Astrocyte of the cerebellum (primary cell): Measurements from ENCODE around the gene TMEM117.
"Not testable (repeated sequence)": the region's sequence is repeated elsewhere in the genome, so short reads cannot be mapped to it uniquely, and the experiment has no call there.

Source experiments
- DNase-seq: peaks from one replicate; pipeline ENCODE4 v3.0.0-alpha.2; 2011; ENCODE audit warnings: low read depth
- H3K4me3 ChIP-seq: 2 replicates; pipeline ENCODE4 v1.5.1; 2011; ENCODE audit warnings: mild to moderate bottlenecking, low read depth, low read length, moderate library complexity
- in situ Hi-C: cut with HindIII; loops from 2 replicates; pipeline ENCODE4 v1.10.0; 2017; ENCODE audit warnings: low sequenced_read_pairs
- TF ChIP-seq, protein P1 (sequence below): IDR thresholded peaks from 2 replicates; pipeline ENCODE4 v1.5.1; 2012; ENCODE audit warnings: low read length, low read depth, moderate library complexity, mild to moderate bottlenecking; ENCODE audit errors: missing control alignments

TMEM117 gene

DNA sequence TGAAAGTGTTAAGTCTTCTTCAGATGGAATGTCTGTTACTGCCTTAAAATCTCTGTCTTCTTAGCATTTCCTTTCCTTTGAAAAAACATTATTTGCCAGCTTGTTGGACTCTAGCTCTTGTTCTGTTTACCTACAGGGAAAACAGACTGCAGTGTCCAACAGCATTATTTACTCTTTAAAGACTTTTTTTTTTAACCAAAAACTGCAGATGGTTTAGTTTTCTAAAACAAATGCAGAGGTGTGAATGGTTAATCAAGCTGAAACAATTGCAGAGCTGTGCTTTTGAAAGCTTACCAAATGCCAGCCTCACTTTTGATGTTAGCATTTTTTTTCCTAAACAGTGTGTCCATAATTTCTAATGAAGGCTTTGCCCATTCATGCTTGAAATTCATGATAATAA, 323.3 kb downstream of the TMEM117 start:
- in situ Hi-C loops: no loop called here
- no peak for DNase-seq
- H3K4me3 ChIP-seq: no peak overlapping the region
- TF ChIP-seq, protein P1, sequence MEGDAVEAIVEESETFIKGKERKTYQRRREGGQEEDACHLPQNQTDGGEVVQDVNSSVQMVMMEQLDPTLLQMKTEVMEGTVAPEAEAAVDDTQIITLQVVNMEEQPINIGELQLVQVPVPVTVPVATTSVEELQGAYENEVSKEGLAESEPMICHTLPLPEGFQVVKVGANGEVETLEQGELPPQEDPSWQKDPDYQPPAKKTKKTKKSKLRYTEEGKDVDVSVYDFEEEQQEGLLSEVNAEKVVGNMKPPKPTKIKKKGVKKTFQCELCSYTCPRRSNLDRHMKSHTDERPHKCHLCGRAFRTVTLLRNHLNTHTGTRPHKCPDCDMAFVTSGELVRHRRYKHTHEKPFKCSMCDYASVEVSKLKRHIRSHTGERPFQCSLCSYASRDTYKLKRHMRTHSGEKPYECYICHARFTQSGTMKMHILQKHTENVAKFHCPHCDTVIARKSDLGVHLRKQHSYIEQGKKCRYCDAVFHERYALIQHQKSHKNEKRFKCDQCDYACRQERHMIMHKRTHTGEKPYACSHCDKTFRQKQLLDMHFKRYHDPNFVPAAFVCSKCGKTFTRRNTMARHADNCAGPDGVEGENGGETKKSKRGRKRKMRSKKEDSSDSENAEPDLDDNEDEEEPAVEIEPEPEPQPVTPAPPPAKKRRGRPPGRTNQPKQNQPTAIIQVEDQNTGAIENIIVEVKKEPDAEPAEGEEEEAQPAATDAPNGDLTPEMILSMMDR: no peak

DNA sequence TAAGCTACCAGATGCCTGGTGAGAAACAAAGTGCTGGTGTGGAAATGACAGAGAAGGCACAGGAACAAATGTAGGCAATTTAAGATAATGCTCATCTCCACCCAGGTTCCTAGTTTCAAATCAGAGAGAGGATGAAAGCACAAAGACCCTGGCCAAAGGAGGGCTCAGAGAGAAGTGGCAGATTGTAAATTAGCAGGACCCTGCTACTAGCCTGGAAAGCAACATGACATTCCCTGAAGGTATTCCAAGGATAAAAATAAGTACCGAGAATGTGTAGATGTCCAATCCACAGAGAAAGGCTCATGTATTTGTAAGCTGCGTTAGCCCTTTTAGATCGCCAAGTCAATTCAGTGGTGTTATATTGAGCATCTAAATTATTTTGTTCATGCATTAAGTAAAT, 324.0 kb downstream of the TMEM117 start:
- in situ Hi-C loops: no loop called here
- DNase-seq: no peak
- TF ChIP-seq, protein P1: no peak
- H3K4me3 ChIP-seq: no peak overlapping the region

DNA sequence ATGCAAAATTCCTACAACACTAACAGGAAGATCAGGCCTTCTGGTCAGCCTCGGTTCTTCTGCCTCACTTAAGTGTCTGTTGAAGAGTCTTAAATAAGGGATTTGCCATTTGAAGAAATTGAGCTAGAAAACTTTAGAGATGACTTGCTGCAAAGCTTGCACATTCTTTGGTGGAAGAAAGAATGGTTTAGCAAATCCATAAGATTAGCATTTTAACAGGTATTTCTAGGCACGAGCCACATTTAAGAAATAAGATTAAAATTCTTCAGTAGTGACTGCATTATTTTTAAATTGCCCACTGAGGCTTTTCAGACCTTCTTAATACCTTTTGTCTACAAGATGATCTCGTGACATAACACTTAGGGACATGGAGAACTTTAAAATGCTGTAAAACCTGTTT, 327.1 kb downstream of the TMEM117 start:
- in situ Hi-C loops: no loop called here
- DNase-seq: no peak
- H3K4me3 ChIP-seq: no peak overlapping the region
- TF ChIP-seq, protein P1: no peak

- DNase-seq: no peak
- in situ Hi-C loops: no loop called here
- TF ChIP-seq, protein P1: no peak
- H3K4me3 ChIP-seq: no peak overlapping the region
Measured at GRCh38 chr12:44174053-44174452, 338.2 kb downstream of the TMEM117 start.

DNA sequence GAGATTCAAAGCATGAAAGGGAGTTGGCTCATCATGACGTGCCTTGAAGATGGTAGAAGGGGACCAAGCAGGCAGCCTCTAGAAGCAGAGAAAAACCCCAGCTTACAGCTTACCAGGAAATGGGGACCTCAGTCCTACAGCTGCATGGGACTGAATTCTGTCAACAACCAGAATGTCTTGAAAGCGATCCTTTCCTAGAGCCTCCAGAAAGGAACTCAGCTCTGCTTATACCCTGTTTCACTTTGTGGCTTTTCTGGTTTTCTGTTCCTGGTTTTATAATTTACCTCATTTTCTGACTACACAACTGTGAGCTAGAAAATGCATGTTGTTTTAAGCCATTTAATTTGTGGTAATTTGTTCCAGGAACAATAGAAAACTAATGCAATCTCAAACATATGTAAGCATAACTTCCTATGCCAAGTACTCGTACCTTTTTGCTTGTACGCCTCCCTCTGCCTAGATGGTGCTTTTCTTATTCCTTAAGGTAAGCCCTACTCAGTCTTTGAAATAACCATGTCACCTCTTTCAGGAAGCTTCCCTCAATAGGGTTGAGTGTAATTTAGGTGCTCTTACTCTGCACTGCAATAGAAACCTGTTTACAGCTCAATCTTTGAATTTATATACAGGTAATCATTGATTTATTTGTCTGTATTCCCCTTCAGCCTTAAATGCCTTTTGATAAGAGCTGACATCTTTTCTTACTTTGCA, 348.8 kb downstream of the TMEM117 start:
- DNase-seq: no peak
- no peak overlapping the region for H3K4me3 ChIP-seq
- TF ChIP-seq, protein P1: no peak
- in situ Hi-C loops: no loop called here

DNA sequence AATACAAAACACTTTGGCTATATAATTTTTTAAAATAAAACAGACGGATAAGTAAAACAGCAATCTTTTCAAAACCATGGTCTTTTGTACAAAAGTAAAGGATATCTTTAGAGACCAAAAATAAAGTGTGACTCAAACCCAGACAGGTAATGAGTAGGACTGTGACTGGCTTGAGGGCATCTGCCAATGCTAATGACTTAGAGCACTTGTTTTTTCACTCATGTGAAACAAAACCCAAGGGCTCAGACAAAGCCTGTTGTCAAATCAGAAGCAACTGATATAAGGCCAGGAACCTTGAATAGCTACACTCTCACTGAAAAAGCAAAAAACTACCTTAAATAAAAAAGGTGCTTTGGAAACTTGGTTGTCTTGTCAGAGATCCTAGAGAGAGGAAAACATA, 357.4 kb downstream of the TMEM117 start:
- no peak overlapping the region for H3K4me3 ChIP-seq
- no peak for DNase-seq
- TF ChIP-seq, protein P1: no peak
- in situ Hi-C loops: no loop called here

DNA sequence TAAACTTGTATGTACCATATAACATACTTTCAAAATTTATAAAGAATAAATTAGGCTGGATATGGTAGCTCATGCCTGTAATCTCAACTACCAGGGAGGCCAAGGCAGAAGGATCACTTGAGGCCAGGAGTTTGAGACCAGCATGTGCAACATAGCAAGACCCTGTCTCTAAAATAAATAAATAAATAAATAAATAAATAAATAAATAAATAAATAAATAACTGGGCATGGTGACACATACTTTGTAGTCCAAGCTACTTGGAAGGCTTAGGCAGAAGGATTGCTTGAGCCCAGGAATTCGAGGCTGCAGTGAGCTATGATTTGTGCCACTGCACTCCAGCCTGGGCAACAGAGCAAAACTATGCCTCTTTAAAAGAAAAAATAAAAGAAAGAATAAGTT, 359.8 kb downstream of the TMEM117 start:
- in situ Hi-C loops, H3K4me3 ChIP-seq, DNase-seq: not testable (repeated sequence)
